ENCODE results near the gene TOR1A.

TOR1A gene

GRCh38 chr9:129834489-129835127 is 10.7 kb upstream of the TOR1A start:
- no peak for TF ChIP-seq CTCF (IDR thresholded peaks at IDR 0.05; ENCODE audit: low read length, missing control alignments)
- peak overlapping the region; percentile 78 for H3K4me3 ChIP-seq (replicated peaks; ENCODE audit: low read depth, low read length)
- no peak for DNase-seq (ENCODE audit: low read depth)

- TF ChIP-seq CTCF (IDR thresholded peaks at IDR 0.05; ENCODE audit: low read length, missing control alignments), result no peak
- DNase-seq (ENCODE audit: low read depth), result no peak
- no peak overlapping the region for H3K4me3 ChIP-seq (replicated peaks; ENCODE audit: low read depth, low read length)
Measured at GRCh38 chr9:129832982-129833381, 9.0 kb upstream of the TOR1A start.

- TF ChIP-seq CTCF (IDR thresholded peaks at IDR 0.05; ENCODE audit: low read length, missing control alignments), result no peak
- no peak for DNase-seq (ENCODE audit: low read depth)
- H3K4me3 ChIP-seq (replicated peaks; ENCODE audit: low read depth, low read length), result no peak overlapping the region
Measured at GRCh38 chr9:129828969-129829368, 5.0 kb upstream of the TOR1A start.

GRCh38 chr9:129828051-129828450 is 4.1 kb upstream of the TOR1A start:
- no peak overlapping the region for H3K4me3 ChIP-seq (replicated peaks; ENCODE audit: low read depth, low read length)
- DNase-seq (ENCODE audit: low read depth), result no peak
- no peak for TF ChIP-seq CTCF (IDR thresholded peaks at IDR 0.05; ENCODE audit: low read length, missing control alignments)

GRCh38 chr9:129826759-129827158 is 2.8 kb upstream of the TOR1A start:
- no peak for DNase-seq (ENCODE audit: low read depth)
- no peak overlapping the region for H3K4me3 ChIP-seq (replicated peaks; ENCODE audit: low read depth, low read length)
- TF ChIP-seq CTCF (IDR thresholded peaks at IDR 0.05; ENCODE audit: low read length, missing control alignments), result no peak

- DNase-seq (ENCODE audit: low read depth), result no peak
- H3K4me3 ChIP-seq (replicated peaks; ENCODE audit: low read depth, low read length), result no peak overlapping the region
- TF ChIP-seq CTCF (IDR thresholded peaks at IDR 0.05; ENCODE audit: low read length, missing control alignments), result no peak
Measured at GRCh38 chr9:129826344-129826743, 2.4 kb upstream of the TOR1A start.

- TF ChIP-seq CTCF (IDR thresholded peaks at IDR 0.05; ENCODE audit: low read length, missing control alignments), result no peak
- no peak for DNase-seq (ENCODE audit: low read depth)
- H3K4me3 ChIP-seq (replicated peaks; ENCODE audit: low read depth, low read length), result peak overlapping the region; percentile 78
Measured at GRCh38 chr9:129823542-129823934, 398 bp downstream of the TOR1A start.
